Caco-2 (cell line): ENCODE data around the gene TMEM82. TPM values are rescaled to one million over a fixed set of nuclear protein-coding genes. Genes with fewer than 3 reads are reported as not detected.
A peak's percentile ranks its signal among the peaks of the same experiment; 100 is the strongest.

Experiments
- BruUV-seq: library from RNA; stranded (reverse); fragments of 400-500 nt; replicated peaks from 2 replicates; lab custom pipeline; 2021; lab: Mats Ljungman, UMichigan
- CTCF ChIA-PET: fragments of 300-600 bp; sonication (Branson Sonifier 250); formaldehyde crosslinking; loops from one replicate; lab custom pipeline; 2022; ENCODE audit warnings: antibody characterized with exemption; lab: Charles Lee
- POLR2A ChIA-PET: fragments of 300-600 bp; sonication (Branson Sonifier 250); formaldehyde crosslinking; loops from one replicate; lab custom pipeline; 2022; ENCODE audit warnings: antibody characterized with exemption; lab: Charles Lee
- DNase-seq, 2 experiments: peaks; one replicate each; pipeline versions ENCODE4 v3.0.0 to v3.0.0-alpha.2; 2020 to 2022
- H3K27me3 ChIP-seq: replicated peaks from 2 replicates; pipeline ENCODE4 v1.6.0; 2011; ENCODE audit warnings: low read length; ENCODE audit not compliant: control insufficient read depth, insufficient read depth
- H3K36me3 ChIP-seq: 2 replicates; pipeline ENCODE4 v1.5.1; 2011; ENCODE audit warnings: low read length; ENCODE audit not compliant: control insufficient read depth, insufficient read depth
- H3K4me1 ChIP-seq: fragments of 250-450 bp; sonication (Bioruptor Pico); 2 replicates; pipeline ENCODE4 v1.5.1; 2020; ENCODE audit warnings: mild to moderate bottlenecking
- H3K4me3 ChIP-seq: 2 replicates; pipeline ENCODE4 v1.5.1; 2011; ENCODE audit warnings: low read depth, mild to moderate bottlenecking, control low read depth, low read length
- H3K9me3 ChIP-seq: fragments of 250-450 bp; sonication (Bioruptor Pico); 2 replicates; pipeline ENCODE4 v1.5.1; 2020; ENCODE audit warnings: mild to moderate bottlenecking, moderate library complexity
- H3K27ac Mint-ChIP-seq: one replicate; pipeline ENCODE4 v1.8.0; 2022; ENCODE audit warnings: mixed read lengths; ENCODE audit not compliant: unreplicated experiment
- H3K27me3 Mint-ChIP-seq: one replicate; pipeline ENCODE4 v1.8.0; 2022; ENCODE audit warnings: mixed read lengths; ENCODE audit not compliant: insufficient read depth, unreplicated experiment
- H3K36me3 Mint-ChIP-seq: one replicate; pipeline ENCODE4 v1.8.0; 2022; ENCODE audit warnings: mild to moderate bottlenecking, mixed read lengths; ENCODE audit not compliant: insufficient read depth, unreplicated experiment
- H3K4me1 Mint-ChIP-seq: one replicate; pipeline ENCODE4 v1.8.0; 2022; ENCODE audit warnings: low read depth, mixed read lengths; ENCODE audit not compliant: unreplicated experiment
- H3K4me3 Mint-ChIP-seq: one replicate; pipeline ENCODE4 v1.8.0; 2022; ENCODE audit warnings: mild to moderate bottlenecking, moderate library complexity, mixed read lengths; ENCODE audit not compliant: unreplicated experiment
- H3K9me3 Mint-ChIP-seq: one replicate; pipeline ENCODE4 v1.8.0; 2022; ENCODE audit warnings: mixed read lengths; ENCODE audit not compliant: unreplicated experiment
- CTCF ChIP-seq, 2 experiments: fragments of 200-600 bp in 1 of 2; IDR thresholded peaks; 1 replicate in 1 of 2; 2 replicates in 1 of 2; pipeline versions ENCODE4 v1.5.1 to v1.8.0; 2011 to 2022; ENCODE audit warnings: antibody characterized with exemption in 1 of 2, control low read depth in 1 of 2, inconsistent platforms in 1 of 2, low read depth in 1 of 2, low read length in 1 of 2, mild to moderate bottlenecking in 1 of 2, moderate library complexity in 1 of 2; ENCODE audit not compliant: insufficient read depth in 1 of 2, severe bottlenecking in 1 of 2, unreplicated experiment in 1 of 2
- intact Hi-C: fragments of 100-400 bp; cut with micrococcal nuclease; formaldehyde crosslinking; loops from one replicate; pipeline ENCODE4 v1.10.0; 2022; ENCODE audit not compliant: unreplicated experiment
- total RNA-seq: library from RNA; stranded (reverse); gene quantifications from 2 replicates; pipeline ENCODE4 v1.2.3, GENCODE V29; 2022

The TMEM82 gene
- total RNA-seq, 1 experiment from 2014 or later: 3.5 TPM

- no peak for DNase-seq
- H3K9me3 Mint-ChIP-seq: no peaks in the 10 kb centered on the region
- TF ChIP-seq CTCF (IDR thresholded peaks at IDR 0.05; ENCODE audit: insufficient read depth in 1 of 2, low read depth in 1 of 2, low read length in 1 of 2, severe bottlenecking in 1 of 2, unreplicated experiment in 1 of 2): no peak
- Histone ChIP-seq H3K9me3 (no peaks in the 10 kb centered on the region), H3K4me3 (no peak overlapping the region), H3K27me3 (no peaks in the 10 kb centered on the region), H3K4me1 (peaks cover 10% of the 10 kb centered on the region), H3K36me3 (no peaks in the 10 kb centered on the region)
- ChIA-PET CTCF (no interaction called here), POLR2A (interaction anchor here (0.6 kb wide), 1 partner anchor 284 kb away, joined by 3 read pairs; the partner anchor contains the start of gene HSPB7)
- no TSS peak for BruUV-seq
- peaks cover 16% of the 10 kb centered on the region for H3K36me3 Mint-ChIP-seq
- intact Hi-C loops: no loop called here
- H3K4me3 Mint-ChIP-seq: no peak overlapping the region
- no peaks in the 10 kb centered on the region for H3K27me3 Mint-ChIP-seq
- H3K4me1 Mint-ChIP-seq: peaks cover 4% of the 10 kb centered on the region
- no peak overlapping the region for H3K27ac Mint-ChIP-seq
Observed at GRCh38 chr1:15734296-15734695, 8.0 kb upstream of the TMEM82 start.

GRCh38 chr1:15734901-15735300 lies 7.4 kb upstream of the TMEM82 start:
- Histone ChIP-seq H3K4me1 (peaks cover 10% of the 10 kb centered on the region), H3K36me3 (no peaks in the 10 kb centered on the region), H3K4me3 (no peak overlapping the region), H3K27me3 (no peaks in the 10 kb centered on the region), H3K9me3 (no peaks in the 10 kb centered on the region)
- Mint-ChIP-seq H3K4me3 (no peak overlapping the region), H3K27ac (no peak overlapping the region), H3K4me1 (no peaks in the 10 kb centered on the region), H3K36me3 (peaks cover 16% of the 10 kb centered on the region), H3K27me3 (no peaks in the 10 kb centered on the region), H3K9me3 (no peaks in the 10 kb centered on the region)
- BruUV-seq: no TSS peak
- peak; percentile 56 to 68 for DNase-seq
- CTCF ChIA-PET: no interaction called here
- no peak for TF ChIP-seq CTCF (IDR thresholded peaks at IDR 0.05; ENCODE audit: insufficient read depth in 1 of 2, low read depth in 1 of 2, low read length in 1 of 2, severe bottlenecking in 1 of 2, unreplicated experiment in 1 of 2)
- POLR2A ChIA-PET: interaction anchor here (0.6 kb wide), 2 partner anchors 49 to 283 kb away, joined by 3 to 10 read pairs; partner anchors contain the start of gene HSPB7
- intact Hi-C loops: no loop called here

GRCh38 chr1:15735304-15736037 lies 6.8 kb upstream of the TMEM82 start:
- BruUV-seq: no TSS peak
- TF ChIP-seq CTCF (IDR thresholded peaks at IDR 0.05; ENCODE audit: insufficient read depth in 1 of 2, low read depth in 1 of 2, low read length in 1 of 2, severe bottlenecking in 1 of 2, unreplicated experiment in 1 of 2): no peak
- Histone ChIP-seq H3K36me3 (no peaks in the 10 kb centered on the region), H3K27me3 (no peaks in the 10 kb centered on the region), H3K9me3 (no peaks in the 10 kb centered on the region), H3K4me3 (no peak overlapping the region), H3K4me1 (peaks cover 10% of the 10 kb centered on the region)
- CTCF ChIA-PET: no interaction called here
- intact Hi-C loops: no loop called here
- no peak for DNase-seq
- Mint-ChIP-seq H3K27ac (no peak overlapping the region), H3K27me3 (no peaks in the 10 kb centered on the region), H3K36me3 (peaks cover 16% of the 10 kb centered on the region), H3K4me1 (no peaks in the 10 kb centered on the region), H3K9me3 (no peaks in the 10 kb centered on the region), H3K4me3 (no peak overlapping the region)
- POLR2A ChIA-PET: interaction anchor here (0.6 kb wide), 1 partner anchor 50 kb away, joined by 10 read pairs; no protein-coding TSS in a partner anchor
